Stimulated activated CD4-positive, alpha-beta T cell treated with anti-CD3 and anti-CD28 coated beads, Interleukin-4, amount 100 ng/mL, for 1 hour (primary cell): ENCODE data around the gene ZSWIM3.
"Not testable (repeated sequence)": the region's sequence is repeated elsewhere in the genome, so short reads cannot be mapped to it uniquely, and the experiment has no call there.

Experiments
- DNase-seq: peaks from one replicate; pipeline ENCODE4 v3.0.0-alpha.2; 2020

ZSWIM3 gene

GRCh38 chr20:45861221-45862075 lies 4.0 kb downstream of the ZSWIM3 start:
- no peak for DNase-seq

DNA sequence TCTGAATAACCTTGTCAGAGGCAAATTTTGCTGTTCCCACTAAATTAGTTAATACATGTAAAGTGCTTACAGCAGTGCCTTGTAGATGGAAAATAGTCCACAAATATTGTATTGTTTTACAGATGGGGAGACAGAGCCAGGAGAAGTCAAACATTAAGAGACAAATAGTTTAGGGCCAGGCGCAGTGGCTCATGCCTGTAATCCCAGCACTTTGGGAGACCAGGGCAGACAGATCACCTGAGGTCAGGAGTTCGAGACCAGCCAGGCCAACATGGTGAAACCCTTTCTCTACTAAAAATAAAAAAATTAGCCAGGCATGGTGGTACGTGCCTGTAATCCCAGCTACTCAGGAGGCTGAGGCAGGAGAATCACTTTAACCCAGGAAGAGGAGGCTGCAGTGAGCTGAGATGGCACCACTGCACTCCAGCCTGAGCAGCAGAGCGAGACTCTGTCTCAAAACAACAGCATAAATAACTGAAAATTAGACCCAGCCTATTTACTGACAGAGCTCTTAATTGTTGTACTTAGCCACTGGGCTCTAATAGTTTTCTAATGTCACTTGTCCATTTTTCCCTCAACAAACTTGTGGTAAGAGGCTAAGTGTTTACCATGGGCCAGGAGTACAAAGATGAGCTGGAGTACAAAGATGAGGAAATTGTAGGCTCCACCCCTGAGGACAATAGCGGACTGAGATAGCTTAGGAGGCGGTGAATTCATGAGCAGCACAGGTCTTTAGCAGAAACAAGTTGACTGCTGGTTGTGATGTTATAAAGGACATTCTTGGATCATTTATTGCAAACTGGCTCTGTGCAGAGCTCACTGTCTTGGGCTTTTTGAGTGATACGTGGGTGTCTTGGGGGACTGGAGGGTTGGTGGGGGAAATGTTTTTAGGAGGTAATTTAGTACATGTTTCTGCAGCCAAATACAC lies 6.4 kb downstream of the ZSWIM3 start:
- DNase-seq = no peak

DNA sequence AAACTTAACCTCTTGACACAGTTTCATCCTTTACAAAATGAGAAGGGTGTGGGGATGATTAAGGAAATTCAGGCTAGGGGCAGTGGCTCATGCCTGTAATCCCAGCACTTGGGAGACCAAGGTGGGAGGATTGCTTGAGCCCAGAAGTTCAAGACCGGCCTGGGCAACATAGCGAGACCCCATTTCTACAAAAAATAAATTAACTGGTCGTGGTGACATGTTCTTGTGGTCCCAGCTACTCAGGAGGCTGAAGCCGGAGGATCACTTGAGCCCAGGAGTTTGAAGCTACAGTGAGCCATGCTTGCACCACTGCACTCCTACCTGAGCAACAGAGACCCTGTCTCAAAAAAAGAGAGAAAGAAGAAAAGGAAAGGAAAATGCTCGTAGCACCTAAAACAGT lies 9.0 kb downstream of the ZSWIM3 start:
- no peak for DNase-seq

DNA sequence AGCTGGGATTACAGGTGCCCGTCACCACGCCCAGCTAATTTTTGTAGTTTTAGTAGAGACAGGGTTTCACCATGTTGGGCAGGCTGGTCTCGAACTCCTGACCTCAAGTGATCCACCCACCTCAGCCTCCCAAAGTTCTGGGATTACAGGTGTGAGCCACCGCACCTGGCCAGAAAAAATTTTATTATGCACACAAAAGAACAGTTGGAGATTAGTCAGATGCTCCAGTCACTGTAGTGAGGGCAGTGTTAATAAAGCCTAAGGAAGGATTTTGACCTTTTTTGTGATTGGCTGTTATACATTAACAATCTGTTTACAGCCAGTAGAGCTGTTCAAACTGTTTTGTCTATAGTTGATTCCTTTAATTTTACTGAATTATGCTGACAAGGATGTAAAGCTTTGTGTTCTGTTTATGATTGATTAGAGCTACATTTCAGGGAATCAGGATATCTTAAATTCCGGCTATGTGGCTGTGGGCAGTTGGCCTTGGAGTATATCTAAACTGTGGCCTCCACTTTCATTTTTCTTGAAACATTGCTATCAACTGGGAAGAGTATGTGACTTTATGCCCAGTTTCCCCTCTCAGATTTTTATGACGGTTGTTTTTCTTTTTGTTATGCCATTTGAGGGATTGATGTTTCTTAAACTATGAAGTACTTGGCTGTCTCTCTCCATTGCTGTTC lies 9.9 kb downstream of the ZSWIM3 start:
- no peak for DNase-seq

DNA sequence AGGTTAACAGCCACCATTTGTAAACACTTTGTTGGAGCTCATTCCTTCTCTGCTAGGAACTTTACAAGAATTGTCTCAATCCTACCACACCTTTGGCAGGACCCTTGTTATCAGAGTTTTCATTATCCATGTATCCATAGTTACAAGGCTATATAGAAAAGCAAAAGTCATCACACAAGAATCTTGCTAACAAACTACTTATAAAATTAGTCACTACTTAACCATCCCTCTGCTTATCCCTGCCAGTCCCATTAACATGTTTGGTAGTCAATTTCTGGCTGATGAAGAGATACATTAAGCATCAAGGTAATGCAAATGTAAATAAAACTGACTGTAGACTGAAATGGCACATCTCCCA lies 10.4 kb downstream of the ZSWIM3 start:
- DNase-seq = no peak

- no peak for DNase-seq
Measured at GRCh38 chr20:45872626-45873025, 15.2 kb downstream of the ZSWIM3 start.

- DNase-seq = no peak
Measured at GRCh38 chr20:45873409-45874103, 16.1 kb downstream of the ZSWIM3 start.

DNA sequence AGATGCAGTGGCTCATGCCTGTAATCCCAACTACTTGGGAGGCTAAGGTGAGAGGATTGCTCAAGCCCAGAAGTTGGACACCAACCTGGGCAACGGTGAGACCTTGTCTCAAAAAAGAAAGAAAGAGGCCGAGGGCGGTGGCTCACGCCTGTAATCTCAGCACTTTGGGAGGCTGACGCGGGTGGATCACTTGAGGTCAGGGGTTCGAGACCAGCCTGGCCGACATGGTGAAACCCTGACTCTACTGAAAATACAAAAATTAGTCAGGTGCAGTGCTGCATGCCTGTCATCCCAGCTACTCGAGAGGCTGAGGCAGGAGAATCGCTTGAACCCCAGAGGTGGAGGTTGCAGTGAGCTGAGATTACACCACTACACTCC lies 16.7 kb downstream of the ZSWIM3 start:
- DNase-seq = not testable (repeated sequence)

DNA sequence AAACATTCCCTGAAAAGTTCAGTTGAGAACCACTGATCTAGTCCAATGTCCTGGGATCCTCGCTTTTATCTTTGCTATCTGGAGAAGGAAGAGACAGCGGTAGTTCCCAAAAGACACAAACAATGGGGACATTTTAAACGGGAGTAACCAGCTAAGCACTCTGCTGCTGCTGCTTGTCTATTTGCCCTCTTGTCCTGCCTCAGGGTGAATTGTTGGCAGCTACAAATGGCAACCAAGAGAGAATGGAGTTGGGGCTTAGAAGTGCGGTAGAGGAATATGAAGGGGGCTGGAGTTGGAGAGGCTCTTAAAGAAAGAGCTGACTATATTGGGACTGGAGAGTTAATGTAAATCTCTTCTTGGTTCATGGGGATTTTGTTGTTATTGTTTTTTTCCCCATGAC lies 17.2 kb downstream of the ZSWIM3 start:
- DNase-seq = no peak

DNA sequence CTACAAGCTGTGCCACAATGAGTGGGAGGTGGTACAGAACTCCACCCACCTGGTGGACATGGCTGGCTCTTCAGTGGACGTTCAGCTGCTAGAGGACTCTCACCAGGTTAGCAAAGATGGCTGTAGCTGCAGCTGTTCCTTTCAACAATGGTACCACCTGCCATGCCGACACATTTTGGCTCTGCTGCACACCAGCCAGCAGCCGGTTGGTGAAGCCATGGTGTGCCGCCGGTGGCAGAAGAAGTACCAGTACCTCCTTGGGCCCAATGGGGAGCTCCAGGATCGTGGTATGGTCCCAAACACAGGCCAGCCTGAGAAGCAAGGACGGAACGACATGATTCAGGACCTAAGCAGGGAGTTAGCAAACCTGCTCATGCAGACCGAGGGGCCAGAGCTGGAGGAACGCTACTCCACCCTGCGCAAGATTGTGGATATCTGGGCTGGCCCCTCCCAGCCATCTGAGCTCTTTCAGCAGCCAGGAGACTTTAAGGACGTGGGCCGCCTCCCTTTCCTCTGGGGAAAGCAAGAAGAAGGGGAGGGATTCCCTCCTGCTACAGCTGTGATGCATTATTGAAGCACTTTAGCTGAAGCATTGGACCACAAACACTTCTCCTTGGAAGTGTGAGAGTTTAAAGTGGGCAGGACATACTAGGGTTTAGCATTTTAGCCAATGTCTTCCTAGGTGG lies 20.8 kb downstream of the ZSWIM3 start:
- no peak for DNase-seq

DNA sequence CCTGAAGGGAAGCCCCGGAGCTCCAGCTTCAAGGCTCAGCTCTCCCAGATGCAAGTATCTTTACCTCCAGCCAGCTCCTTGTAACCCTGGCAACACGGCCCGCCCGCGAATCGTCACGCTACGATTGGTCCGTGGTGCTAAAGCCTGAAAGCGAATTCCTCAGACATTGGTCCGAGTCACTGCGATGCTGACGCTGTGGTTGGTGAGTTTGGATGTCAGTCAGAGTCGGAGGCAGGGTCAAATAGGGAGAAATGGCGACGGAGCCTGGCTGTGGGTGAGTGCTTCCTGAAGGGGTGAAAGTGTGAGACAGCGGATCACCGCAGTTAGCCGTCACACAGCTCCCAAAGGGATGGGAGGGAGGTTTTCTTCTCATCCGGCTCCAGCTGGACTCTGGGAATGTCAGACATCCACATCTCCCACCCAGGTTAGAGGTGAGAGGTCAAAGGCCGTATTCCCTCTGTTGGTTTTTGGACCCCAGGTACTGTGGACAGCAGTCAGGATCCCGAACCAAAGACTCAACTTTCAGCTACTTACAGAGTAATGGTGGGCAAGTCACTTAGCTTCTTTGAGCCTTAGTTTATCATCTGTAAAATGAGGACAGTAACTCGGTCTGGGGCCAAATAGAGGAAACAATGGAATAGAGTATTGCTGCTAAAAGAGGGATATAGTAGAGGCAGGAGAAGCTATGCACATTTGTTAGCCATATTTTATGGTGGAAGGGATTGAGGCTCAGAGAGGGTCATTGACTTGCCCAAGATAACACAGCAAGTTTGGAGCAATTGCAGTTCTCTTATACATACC lies 23.8 kb downstream of the ZSWIM3 start, which contains the start of gene ZSWIM1:
Gene ZSWIM1 (plus strand): TSS at position 240 of the 801 bp plus-strand sequence. CDS start 1,366 bp downstream, outside the sequence.
- peak; percentile 99 for DNase-seq

- no peak for DNase-seq
Measured at GRCh38 chr20:45882469-45883099, 25.2 kb downstream of the ZSWIM3 start.

GRCh38 chr20:45883100-45883469 lies 25.7 kb downstream of the ZSWIM3 start:
- no peak for DNase-seq

GRCh38 chr20:45886590-45887345 lies 29.4 kb downstream of the ZSWIM3 start:
- no peak for DNase-seq

GRCh38 chr20:45887346-45887715 lies 29.9 kb downstream of the ZSWIM3 start, which contains the start of gene SPATA25:
Gene SPATA25, minus strand, starts transcription at chr20:45887622. Its CDS starts 32 bp downstream, at chr20:45887590.
- DNase-seq = no peak

GRCh38 chr20:45888681-45889080 lies 31.3 kb downstream of the ZSWIM3 start:
- DNase-seq = no peak

DNA sequence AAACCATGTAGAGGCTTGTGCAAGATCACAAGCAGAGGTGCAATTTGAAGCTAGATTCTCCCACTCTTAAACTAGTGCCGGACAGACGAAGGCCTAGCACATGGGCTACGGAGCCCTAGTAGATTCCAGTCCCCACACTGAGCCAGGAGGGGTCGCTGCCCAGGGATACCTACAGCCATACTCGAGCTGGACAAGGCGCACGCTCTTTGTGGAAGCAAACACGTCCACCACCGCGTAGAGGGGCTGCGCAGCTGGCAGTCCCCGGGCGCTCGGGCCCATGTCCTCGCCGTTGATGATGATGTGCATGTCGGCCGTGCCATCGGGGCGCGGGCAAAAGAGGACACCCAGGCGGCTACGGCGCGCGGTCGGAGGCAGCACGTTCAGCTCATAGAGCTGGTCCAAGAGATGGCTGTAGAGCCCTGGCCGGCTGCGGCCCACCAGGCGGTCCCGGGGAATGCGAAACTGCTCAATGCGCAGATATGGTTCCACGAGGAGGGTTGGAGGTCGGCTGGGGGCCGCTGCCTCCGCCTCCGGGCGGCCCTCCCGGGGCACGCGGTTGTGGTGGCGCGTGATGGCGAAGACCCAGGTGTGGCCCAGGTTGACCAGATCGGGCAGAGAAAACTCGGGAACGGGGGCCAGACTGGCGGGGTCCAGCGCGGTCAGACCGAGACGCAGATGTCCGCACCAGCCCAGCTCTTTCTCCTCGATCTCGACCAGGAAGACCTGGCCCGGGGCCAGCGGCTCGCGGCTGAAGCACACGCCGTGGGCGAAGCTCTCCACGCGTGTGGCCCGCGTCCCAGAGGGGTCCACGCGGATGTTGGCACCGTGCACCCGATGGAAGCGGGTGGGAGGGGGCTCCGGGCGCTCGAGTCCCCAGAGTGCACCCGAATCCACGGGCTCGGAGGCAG lies 32.9 kb downstream of the ZSWIM3 start:
- peak; percentile 55 for DNase-seq
